Measurements from ENCODE around the gene NMU.
"Not testable (repeated sequence)": the region's sequence is repeated elsewhere in the genome, so short reads cannot be mapped to it uniquely, and the experiment has no call there.

Gene NMU

DNA sequence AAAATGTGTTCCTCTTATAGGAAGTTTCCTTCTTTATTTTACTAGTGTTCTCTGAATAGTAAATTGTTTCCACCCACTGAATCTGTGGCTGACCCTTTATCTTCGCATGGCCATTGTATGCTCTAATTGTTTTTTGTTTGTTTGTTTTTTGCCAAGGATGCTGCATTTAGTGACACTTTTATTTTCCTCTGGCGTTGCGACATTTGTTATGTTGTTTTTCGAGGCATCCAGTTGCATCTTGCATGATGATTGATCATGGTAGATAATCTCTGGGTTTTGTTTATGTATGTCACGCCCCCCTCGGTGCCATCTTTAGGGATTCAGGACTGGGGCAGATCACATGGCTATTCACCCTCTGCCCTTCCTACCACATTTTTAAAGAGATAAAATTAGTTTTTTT, 2.2 kb downstream of the NMU start:
- no peak overlapping the region for H3K4me3 ChIP-seq (ENCODE audit: low read depth, low read length)
- no peak for DNase-seq (ENCODE audit: low read depth)
- TF ChIP-seq CTCF (conservative IDR thresholded peaks at IDR 0.05; ENCODE audit: low read depth, low read length): no peak

DNA sequence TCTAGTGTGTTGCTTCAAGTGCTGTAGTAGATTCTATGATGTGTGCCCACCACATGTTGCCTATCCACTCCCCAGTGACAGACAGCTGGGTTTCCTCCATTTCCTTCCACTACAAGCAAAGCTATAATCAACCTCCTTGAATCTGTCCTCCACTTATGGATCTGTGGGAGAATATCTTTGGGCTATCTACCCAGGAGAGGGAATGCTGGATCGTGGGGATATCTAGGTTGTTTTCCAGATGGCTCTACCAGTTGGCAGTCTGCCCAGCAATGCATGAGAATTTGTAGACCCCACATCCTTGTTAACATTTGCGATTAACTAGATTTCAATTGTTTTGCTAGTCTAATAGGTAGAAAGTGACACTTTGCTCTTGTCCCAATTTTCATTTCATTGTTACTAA, 10.3 kb downstream of the NMU start:
- no peak for DNase-seq (ENCODE audit: low read depth)
- no peak for TF ChIP-seq CTCF (conservative IDR thresholded peaks at IDR 0.05; ENCODE audit: low read depth, low read length)
- H3K4me3 ChIP-seq (ENCODE audit: low read depth, low read length): no peak overlapping the region

GRCh38 chr4:55624063-55624462, 12.0 kb downstream of the NMU start:
- H3K4me3 ChIP-seq (ENCODE audit: low read depth, low read length); DNase-seq (ENCODE audit: low read depth): not testable (repeated sequence)

DNA sequence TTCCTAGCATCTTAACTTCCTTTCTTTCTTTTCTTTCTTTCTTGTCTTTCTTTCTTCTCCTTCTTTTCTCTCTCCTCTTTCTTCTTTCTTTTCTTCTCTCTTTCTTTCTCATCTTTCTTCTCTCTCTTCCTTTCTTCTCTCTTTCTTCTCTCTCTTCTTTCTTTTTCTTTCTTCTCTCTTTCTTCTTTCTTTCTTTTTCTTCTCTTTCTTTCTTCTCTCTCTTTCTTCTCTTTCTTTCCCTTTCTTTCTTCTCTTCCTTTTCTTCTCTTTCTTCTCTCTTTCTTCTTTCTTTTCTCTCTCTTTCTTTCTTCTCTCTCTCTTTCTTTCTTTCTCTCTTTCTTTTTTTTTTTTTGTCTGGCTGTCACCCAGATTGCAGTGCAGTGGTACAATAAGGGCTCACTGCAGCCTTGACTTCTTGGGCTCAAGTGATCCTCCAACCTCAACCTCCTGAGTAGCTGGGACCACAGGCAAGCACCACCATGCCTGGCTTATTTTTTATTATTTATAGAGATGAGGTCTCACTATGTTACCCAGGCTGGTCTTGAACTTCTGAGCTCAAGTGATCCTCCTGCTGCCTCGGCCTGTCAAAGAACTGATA, 17.5 kb downstream of the NMU start:
- H3K4me3 ChIP-seq (ENCODE audit: low read depth, low read length): no peak overlapping the region
- TF ChIP-seq CTCF (conservative IDR thresholded peaks at IDR 0.05; ENCODE audit: low read depth, low read length): no peak
- no peak for DNase-seq (ENCODE audit: low read depth)

GRCh38 chr4:55617587-55618197, 18.4 kb downstream of the NMU start:
- TF ChIP-seq CTCF (conservative IDR thresholded peaks at IDR 0.05; ENCODE audit: low read depth, low read length): no peak

DNA sequence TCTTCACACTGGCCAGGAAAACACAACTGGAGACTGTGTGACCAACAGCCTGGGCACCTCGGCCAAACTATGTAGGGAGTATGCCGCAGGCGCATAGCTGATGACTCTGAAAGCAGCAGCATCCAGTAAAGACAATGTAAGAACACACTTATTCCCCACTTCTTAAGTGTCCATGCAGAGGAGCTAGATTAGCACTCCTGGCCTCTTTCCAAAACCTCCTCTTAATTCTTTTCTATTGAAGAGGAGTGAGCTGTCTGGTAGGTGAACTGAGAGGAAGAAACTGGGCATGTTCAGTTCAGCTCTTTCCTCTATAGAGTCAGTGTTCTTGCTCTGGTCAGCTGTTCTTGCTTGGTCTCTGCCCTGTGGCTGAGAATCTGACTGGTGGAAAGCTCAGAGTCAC, 21.1 kb downstream of the NMU start:
- no peak for DNase-seq (ENCODE audit: low read depth)
- no peak for TF ChIP-seq CTCF (conservative IDR thresholded peaks at IDR 0.05; ENCODE audit: low read depth, low read length)
- no peak overlapping the region for H3K4me3 ChIP-seq (ENCODE audit: low read depth, low read length)

More at GRCh38 chr4:55617587-55618197, 18.4 kb downstream of the NMU start:
- DNase-seq (ENCODE audit: low read depth): no peak
- H3K4me3 ChIP-seq (ENCODE audit: low read depth, low read length): no peak overlapping the region

DNA sequence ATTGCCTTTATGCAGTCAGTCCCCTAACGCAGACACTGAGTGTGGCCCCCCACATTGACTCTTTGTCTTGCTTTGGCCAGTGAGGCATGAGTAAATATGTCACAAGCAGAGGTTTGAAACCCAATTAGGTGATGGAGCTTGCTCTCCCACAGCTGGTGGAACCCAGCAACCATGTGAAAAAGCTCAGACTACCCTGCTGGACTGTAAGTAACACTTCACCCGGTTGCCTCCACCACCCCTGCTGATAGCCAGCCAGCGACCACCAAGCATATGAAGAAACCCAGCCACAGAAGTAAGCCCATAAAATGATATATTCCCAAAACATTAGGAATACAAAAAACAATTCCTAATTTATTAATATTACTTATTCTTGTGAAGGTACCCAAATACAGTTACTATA, 22.5 kb downstream of the NMU start:
- no peak overlapping the region for H3K4me3 ChIP-seq (ENCODE audit: low read depth, low read length)
- no peak for DNase-seq (ENCODE audit: low read depth)
- no peak for TF ChIP-seq CTCF (conservative IDR thresholded peaks at IDR 0.05; ENCODE audit: low read depth, low read length)

Measured in choroid plexus epithelial cell (primary cell).